Measurements from ENCODE around the gene CTBP2.

The CTBP2 gene

GRCh38 chr10:125006921-125007426 lies 153.4 kb downstream of the CTBP2 start:
- intact Hi-C loops (cut with DNase I) = loop anchor here (5.0 kb wide), 1 partner anchor 35 kb away; no protein-coding TSS in a partner anchor
- peak in 3 of 10 donors; percentile 49 to 88 (median 66) for DNase-seq

- DNase-seq = peak in 4 of 10 donors; percentile 5 to 75 (median 19)
- intact Hi-C loops (cut with DNase I) = loop anchor here (5.0 kb wide), 1 partner anchor 36 kb away; no protein-coding TSS in a partner anchor
Observed at GRCh38 chr10:125006188-125006680, 154.1 kb downstream of the CTBP2 start.

- peak in 5 of 10 donors; percentile 25 to 90 (median 80) for DNase-seq
- intact Hi-C loops (cut with DNase I) = loop anchor here (5.0 kb wide), 1 partner anchor 37 kb away; no protein-coding TSS in a partner anchor
Observed at GRCh38 chr10:125005312-125006187, 154.8 kb downstream of the CTBP2 start.

GRCh38 chr10:125004571-125005311 lies 155.6 kb downstream of the CTBP2 start:
- intact Hi-C loops (cut with DNase I) = loop anchor here (5.0 kb wide), 2 partner anchors 38 to 58 kb away; no protein-coding TSS in a partner anchor
- DNase-seq = peak in 6 of 10 donors; percentile 4 to 81 (median 29)

- DNase-seq = peak in 7 of 10 donors; percentile 1 to 72 (median 23)
- intact Hi-C loops (cut with DNase I) = loop anchor here (5.0 kb wide), 1 partner anchor 58 kb away; no protein-coding TSS in a partner anchor
Observed at GRCh38 chr10:125003901-125004467, 156.4 kb downstream of the CTBP2 start.

- intact Hi-C loops (cut with DNase I) = loop anchor here (5.0 kb wide), 1 partner anchor 59 kb away; no protein-coding TSS in a partner anchor
- peak in 6 of 10 donors; percentile 5 to 81 (median 32) for DNase-seq
Observed at GRCh38 chr10:125003146-125003900, 157.0 kb downstream of the CTBP2 start.

GRCh38 chr10:125002423-125003145 lies 157.8 kb downstream of the CTBP2 start:
- intact Hi-C loops (cut with DNase I) = loop anchor here (5.0 kb wide), 1 partner anchor 60 kb away; no protein-coding TSS in a partner anchor
- peak in 5 of 10 donors; percentile 4 to 67 (median 20) for DNase-seq

- peak in 5 of 10 donors; percentile 8 to 76 (median 54) for DNase-seq
- intact Hi-C loops (cut with DNase I) = loop anchor here (5.0 kb wide), 1 partner anchor 60 kb away; no protein-coding TSS in a partner anchor
Observed at GRCh38 chr10:125002047-125002422, 158.3 kb downstream of the CTBP2 start.

- intact Hi-C loops (cut with DNase I) = loop anchor here (5.0 kb wide), 1 partner anchor 61 kb away; no protein-coding TSS in a partner anchor
- DNase-seq = peak in 6 of 10 donors; percentile 9 to 90 (median 48)
Observed at GRCh38 chr10:125001313-125002046, 158.9 kb downstream of the CTBP2 start.

- intact Hi-C loops (cut with DNase I) = loop anchor here (5.0 kb wide), 1 partner anchor 62 kb away; no protein-coding TSS in a partner anchor
- DNase-seq = peak in 8 of 10 donors; percentile 36 to 93 (median 64)
Observed at GRCh38 chr10:125000366-125001312, 159.7 kb downstream of the CTBP2 start.

- DNase-seq = peak in 6 of 10 donors; percentile 17 to 88 (median 51)
- intact Hi-C loops (cut with DNase I) = loop anchor here (5.0 kb wide), 2 partner anchors 63 to 148 kb away; no protein-coding TSS in a partner anchor
Observed at GRCh38 chr10:124999433-125000365, 160.7 kb downstream of the CTBP2 start.

- intact Hi-C loops (cut with DNase I) = loop anchor here (5.0 kb wide), 1 partner anchor 149 kb away; no protein-coding TSS in a partner anchor
- DNase-seq = peak in 5 of 10 donors; percentile 5 to 79 (median 60)
Observed at GRCh38 chr10:124998624-124999291, 161.6 kb downstream of the CTBP2 start.

GRCh38 chr10:124997771-124998623 lies 162.4 kb downstream of the CTBP2 start:
- intact Hi-C loops (cut with DNase I) = loop anchor here (5.0 kb wide), 1 partner anchor 149 kb away; no protein-coding TSS in a partner anchor
- peak in 5 of 10 donors; percentile 7 to 84 (median 22) for DNase-seq
